Measurements from ENCODE around the gene KANK3. TPM values are rescaled to one million over a fixed set of nuclear protein-coding genes. Genes with fewer than 3 reads are reported as not detected.

Gene KANK3
- total and polyA plus RNA-seq, 9 of the 15 experiments (the other 6 are each of a cell fraction or from before 2014, with no cell fraction given): 0.03 to 0.40 (median 0.08) TPM; not detected in 6

DNA sequence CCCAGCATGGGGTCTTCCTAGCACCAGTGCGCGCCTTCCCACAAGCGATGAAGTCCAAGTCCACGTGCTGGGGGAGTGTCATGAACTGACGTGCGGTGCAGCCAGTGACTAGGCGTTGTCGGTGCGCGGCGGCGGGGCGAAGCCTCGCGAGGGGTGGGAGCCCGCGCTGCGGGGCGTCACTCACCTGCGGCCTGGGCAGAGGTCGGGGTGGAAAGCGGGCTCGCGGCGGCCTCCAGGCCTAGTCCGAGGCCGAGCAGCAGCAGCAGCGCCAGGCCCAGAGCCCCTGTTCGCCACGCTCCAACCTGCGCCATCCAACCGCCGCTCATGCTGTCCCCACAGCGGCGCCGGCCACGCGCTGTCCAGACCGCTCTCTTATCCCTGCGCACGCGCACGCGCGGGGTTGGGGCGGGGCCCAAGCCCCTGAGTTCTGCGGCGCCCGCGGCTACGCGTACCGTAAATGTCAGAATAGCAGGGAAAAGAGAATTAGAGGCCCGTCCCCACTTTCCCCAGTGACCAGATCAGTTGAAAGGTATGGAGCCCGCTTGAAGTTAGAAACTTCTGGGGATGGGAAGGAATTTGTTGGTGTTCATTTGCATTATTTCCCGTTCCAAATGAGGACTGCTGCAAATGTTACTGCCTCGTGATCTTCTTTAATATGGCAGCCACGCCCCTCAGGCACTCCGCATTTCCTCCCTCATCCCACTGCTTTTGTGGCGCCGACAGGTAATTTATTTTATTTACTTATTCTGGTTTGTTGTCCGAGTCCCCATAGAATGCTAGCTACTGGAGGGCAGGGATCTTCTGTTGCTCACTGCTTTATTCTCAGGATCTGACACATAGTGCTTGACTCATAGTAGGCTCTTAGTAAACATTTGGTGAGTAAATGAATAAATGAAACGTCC, 34.8 kb downstream of the KANK3 start, which contains the start of gene CD320 (continued):
- TF ChIP-seq, protein P1, sequence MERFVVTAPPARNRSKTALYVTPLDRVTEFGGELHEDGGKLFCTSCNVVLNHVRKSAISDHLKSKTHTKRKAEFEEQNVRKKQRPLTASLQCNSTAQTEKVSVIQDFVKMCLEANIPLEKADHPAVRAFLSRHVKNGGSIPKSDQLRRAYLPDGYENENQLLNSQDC (CRISPR knock-in tag; IDR thresholded peaks at IDR 0.05): 0 out of 2 replicates have a peak, but pooled peaks have one; percentile 43
- TF ChIP-seq, protein P2, sequence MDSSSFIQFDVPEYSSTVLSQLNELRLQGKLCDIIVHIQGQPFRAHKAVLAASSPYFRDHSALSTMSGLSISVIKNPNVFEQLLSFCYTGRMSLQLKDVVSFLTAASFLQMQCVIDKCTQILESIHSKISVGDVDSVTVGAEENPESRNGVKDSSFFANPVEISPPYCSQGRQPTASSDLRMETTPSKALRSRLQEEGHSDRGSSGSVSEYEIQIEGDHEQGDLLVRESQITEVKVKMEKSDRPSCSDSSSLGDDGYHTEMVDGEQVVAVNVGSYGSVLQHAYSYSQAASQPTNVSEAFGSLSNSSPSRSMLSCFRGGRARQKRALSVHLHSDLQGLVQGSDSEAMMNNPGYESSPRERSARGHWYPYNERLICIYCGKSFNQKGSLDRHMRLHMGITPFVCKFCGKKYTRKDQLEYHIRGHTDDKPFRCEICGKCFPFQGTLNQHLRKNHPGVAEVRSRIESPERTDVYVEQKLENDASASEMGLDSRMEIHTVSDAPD (CRISPR knock-in tag; IDR thresholded peaks at IDR 0.05): no peak
- TF ChIP-seq MECOM (CRISPR knock-in tag; IDR thresholded peaks at IDR 0.05): no peak
- TF ChIP-seq, protein P3, sequence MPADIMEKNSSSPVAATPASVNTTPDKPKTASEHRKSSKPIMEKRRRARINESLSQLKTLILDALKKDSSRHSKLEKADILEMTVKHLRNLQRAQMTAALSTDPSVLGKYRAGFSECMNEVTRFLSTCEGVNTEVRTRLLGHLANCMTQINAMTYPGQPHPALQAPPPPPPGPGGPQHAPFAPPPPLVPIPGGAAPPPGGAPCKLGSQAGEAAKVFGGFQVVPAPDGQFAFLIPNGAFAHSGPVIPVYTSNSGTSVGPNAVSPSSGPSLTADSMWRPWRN (IDR thresholded peaks at IDR 0.05; ENCODE audit: low read depth): no peak
- TF ChIP-seq, protein P4, sequence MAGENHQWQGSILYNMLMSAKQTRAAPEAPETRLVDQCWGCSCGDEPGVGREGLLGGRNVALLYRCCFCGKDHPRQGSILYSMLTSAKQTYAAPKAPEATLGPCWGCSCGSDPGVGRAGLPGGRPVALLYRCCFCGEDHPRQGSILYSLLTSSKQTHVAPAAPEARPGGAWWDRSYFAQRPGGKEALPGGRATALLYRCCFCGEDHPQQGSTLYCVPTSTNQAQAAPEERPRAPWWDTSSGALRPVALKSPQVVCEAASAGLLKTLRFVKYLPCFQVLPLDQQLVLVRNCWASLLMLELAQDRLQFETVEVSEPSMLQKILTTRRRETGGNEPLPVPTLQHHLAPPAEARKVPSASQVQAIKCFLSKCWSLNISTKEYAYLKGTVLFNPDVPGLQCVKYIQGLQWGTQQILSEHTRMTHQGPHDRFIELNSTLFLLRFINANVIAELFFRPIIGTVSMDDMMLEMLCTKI (IDR thresholded peaks at IDR 0.05; ENCODE audit: partially characterized antibody): no peak
- peak in 1 of 2 experiments; percentile 98; a peak in 1 of 4 replicates for TF ChIP-seq ARNT (IDR thresholded peaks at IDR 0.05)
- peak; percentile 84 for TF ChIP-seq SMAD4 (CRISPR knock-in tag; conservative IDR thresholded peaks at IDR 0.05)
- no peak for TF ChIP-seq SETDB1 (IDR thresholded peaks at IDR 0.05; ENCODE audit: low read length)
- TF ChIP-seq NRF1 (conservative IDR thresholded peaks at IDR 0.05 in 1 of 2, IDR thresholded peaks at IDR 0.05 in 1 of 2): peak; percentile 99
- peak; percentile 90 for TF ChIP-seq RBFOX2 (IDR thresholded peaks at IDR 0.05; ENCODE audit: low read depth, low read length)
- TF ChIP-seq, protein P5, sequence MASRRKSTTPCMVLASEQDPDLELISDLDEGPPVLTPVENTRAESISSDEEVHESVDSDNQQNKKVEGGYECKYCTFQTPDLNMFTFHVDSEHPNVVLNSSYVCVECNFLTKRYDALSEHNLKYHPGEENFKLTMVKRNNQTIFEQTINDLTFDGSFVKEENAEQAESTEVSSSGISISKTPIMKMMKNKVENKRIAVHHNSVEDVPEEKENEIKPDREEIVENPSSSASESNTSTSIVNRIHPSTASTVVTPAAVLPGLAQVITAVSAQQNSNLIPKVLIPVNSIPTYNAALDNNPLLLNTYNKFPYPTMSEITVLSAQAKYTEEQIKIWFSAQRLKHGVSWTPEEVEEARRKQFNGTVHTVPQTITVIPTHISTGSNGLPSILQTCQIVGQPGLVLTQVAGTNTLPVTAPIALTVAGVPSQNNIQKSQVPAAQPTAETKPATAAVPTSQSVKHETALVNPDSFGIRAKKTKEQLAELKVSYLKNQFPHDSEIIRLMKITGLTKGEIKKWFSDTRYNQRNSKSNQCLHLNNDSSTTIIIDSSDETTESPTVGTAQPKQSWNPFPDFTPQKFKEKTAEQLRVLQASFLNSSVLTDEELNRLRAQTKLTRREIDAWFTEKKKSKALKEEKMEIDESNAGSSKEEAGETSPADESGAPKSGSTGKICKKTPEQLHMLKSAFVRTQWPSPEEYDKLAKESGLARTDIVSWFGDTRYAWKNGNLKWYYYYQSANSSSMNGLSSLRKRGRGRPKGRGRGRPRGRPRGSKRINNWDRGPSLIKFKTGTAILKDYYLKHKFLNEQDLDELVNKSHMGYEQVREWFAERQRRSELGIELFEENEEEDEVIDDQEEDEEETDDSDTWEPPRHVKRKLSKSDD (conservative IDR thresholded peaks at IDR 0.05; ENCODE audit: low read length): no peak
- no peak for TF ChIP-seq STAT5B (CRISPR knock-in tag; IDR thresholded peaks at IDR 0.05)
- no peak for TF ChIP-seq TAF15 (IDR thresholded peaks at IDR 0.05; ENCODE audit: low read depth, low read length)
- TF ChIP-seq, protein P6, sequence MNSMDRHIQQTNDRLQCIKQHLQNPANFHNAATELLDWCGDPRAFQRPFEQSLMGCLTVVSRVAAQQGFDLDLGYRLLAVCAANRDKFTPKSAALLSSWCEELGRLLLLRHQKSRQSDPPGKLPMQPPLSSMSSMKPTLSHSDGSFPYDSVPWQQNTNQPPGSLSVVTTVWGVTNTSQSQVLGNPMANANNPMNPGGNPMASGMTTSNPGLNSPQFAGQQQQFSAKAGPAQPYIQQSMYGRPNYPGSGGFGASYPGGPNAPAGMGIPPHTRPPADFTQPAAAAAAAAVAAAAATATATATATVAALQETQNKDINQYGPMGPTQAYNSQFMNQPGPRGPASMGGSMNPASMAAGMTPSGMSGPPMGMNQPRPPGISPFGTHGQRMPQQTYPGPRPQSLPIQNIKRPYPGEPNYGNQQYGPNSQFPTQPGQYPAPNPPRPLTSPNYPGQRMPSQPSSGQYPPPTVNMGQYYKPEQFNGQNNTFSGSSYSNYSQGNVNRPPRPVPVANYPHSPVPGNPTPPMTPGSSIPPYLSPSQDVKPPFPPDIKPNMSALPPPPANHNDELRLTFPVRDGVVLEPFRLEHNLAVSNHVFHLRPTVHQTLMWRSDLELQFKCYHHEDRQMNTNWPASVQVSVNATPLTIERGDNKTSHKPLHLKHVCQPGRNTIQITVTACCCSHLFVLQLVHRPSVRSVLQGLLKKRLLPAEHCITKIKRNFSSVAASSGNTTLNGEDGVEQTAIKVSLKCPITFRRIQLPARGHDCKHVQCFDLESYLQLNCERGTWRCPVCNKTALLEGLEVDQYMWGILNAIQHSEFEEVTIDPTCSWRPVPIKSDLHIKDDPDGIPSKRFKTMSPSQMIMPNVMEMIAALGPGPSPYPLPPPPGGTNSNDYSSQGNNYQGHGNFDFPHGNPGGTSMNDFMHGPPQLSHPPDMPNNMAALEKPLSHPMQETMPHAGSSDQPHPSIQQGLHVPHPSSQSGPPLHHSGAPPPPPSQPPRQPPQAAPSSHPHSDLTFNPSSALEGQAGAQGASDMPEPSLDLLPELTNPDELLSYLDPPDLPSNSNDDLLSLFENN (IDR thresholded peaks at IDR 0.05; ENCODE audit: low read depth in 2 of 2, low read length in 2 of 2): no peak
- no peak for TF ChIP-seq ZNF444 (CRISPR knock-in tag; IDR thresholded peaks at IDR 0.05)
- TF ChIP-seq SMARCE1 (IDR thresholded peaks at IDR 0.05): no peak
- TF ChIP-seq KDM2B (CRISPR knock-in tag; IDR thresholded peaks at IDR 0.05): no peak

Measured in K562 (cell line).